HepG2 (cell line): ENCODE results near the gene TBC1D14. TPM values are rescaled to one million over a fixed set of nuclear protein-coding genes. Genes with fewer than 3 reads are reported as not detected.

Experiments used
- CHD2 ChIP-seq: IDR thresholded peaks from 2 replicates; pipeline ENCODE4 v1.6.1; 2011; ENCODE audit warnings: low read depth, low read length, improper control_type of control experiment
- KDM3A ChIP-seq: IDR thresholded peaks from 2 replicates; pipeline ENCODE4 v1.6.1; 2018; ENCODE audit warnings: low read depth, missing compliant biosample characterization
- KDM6A ChIP-seq: IDR thresholded peaks from 2 replicates; pipeline ENCODE4 v1.6.1; 2016; ENCODE audit warnings: low read depth
- KLF16 ChIP-seq, 2 experiments: sonication (generic) in 1 of 2; formaldehyde crosslinking in 1 of 2; IDR thresholded peaks; 2 replicates each; pipeline versions ENCODE4 v1.6.1 to v1.8.0; 2016 to 2023; ENCODE audit warnings: missing genetic modification reagents in 2 of 2, missing compliant biosample characterization in 1 of 2
- MEIS1 ChIP-seq: sonication (generic); formaldehyde crosslinking; IDR thresholded peaks from 2 replicates; pipeline ENCODE4 v1.9.0; 2021; ENCODE audit warnings: mild to moderate bottlenecking, missing genetic modification reagents, moderate library complexity, borderline replicate concordance
- NFKB2 ChIP-seq: sonication (generic); formaldehyde crosslinking; IDR thresholded peaks from 2 replicates; pipeline ENCODE4 v1.4.0; 2020; ENCODE audit warnings: missing genetic modification reagents, borderline replicate concordance
- NONO ChIP-seq, 2 experiments: fragments of 450-650 bp in 1 of 2; sonication (generic) in 1 of 2; formaldehyde crosslinking in 1 of 2; IDR thresholded peaks in 1 of 2; conservative IDR thresholded peaks in 1 of 2; 2 replicates each; pipeline versions ENCODE4 v1.6.1 to v1.8.0; 2017 to 2022; ENCODE audit warnings: mild to moderate bottlenecking in 1 of 2, missing genetic modification reagents in 1 of 2, moderate library complexity in 1 of 2
- SALL1 ChIP-seq: sonication (generic); formaldehyde crosslinking; IDR thresholded peaks from 2 replicates; pipeline ENCODE4 v1.8.0; 2022; ENCODE audit warnings: mild to moderate bottlenecking, missing genetic modification reagents
- SMAD1 ChIP-seq: sonication (generic); formaldehyde crosslinking; IDR thresholded peaks from 2 replicates; pipeline ENCODE4 v1.4.0; 2020; ENCODE audit warnings: missing genetic modification reagents, low read depth, mild to moderate bottlenecking, borderline replicate concordance
- THAP11 ChIP-seq: IDR thresholded peaks from 2 replicates; pipeline ENCODE4 v1.6.1; 2016; ENCODE audit warnings: missing biosample characterization, missing genetic modification reagents
- ZNF101 ChIP-seq: sonication (generic); formaldehyde crosslinking; IDR thresholded peaks from 2 replicates; pipeline ENCODE4 v1.4.0; 2020; ENCODE audit warnings: mild to moderate bottlenecking, low read depth, missing genetic modification reagents, borderline replicate concordance
- ZNF552 ChIP-seq: sonication (generic); formaldehyde crosslinking; IDR thresholded peaks from 2 replicates; pipeline ENCODE4 v1.9.0; 2022; ENCODE audit warnings: missing genetic modification reagents, mild to moderate bottlenecking, borderline replicate concordance
- polyA plus RNA-seq, 8 experiments: library from polyadenylated mRNA; depleted of rRNA in 3 of 8; stranded (reverse) in 7 of 8; unstranded in 1 of 8; fragments of >200 nt; fragmentation: Illumina TruSeq in 4 of 8; extraction: Trizol in 4 of 8; gene quantifications; 2 replicates each; pipeline versions ENCODE4 v1.2.1 to v1.2.3, GENCODE V29; 2011 to 2016; ENCODE audit warnings: low read depth in 4 of 8, missing spikeins in 1 of 8, mixed read lengths in 1 of 8; ENCODE audit not compliant: insufficient read depth in 1 of 8
- total RNA-seq, 5 experiments: library from RNA; depleted of rRNA; stranded (reverse); fragments of >200 nt; fragmentation: Illumina TruSeq; extraction: Trizol; gene quantifications; 2 replicates each; pipeline ENCODE4 v1.2.3, GENCODE V29; 2016; ENCODE audit warnings: low read depth in 1 of 5
- TF ChIP-seq, protein P1 (sequence below): sonication (generic); formaldehyde crosslinking; IDR thresholded peaks from 2 replicates; pipeline ENCODE4 v1.5.0; 2020; ENCODE audit warnings: missing genetic modification reagents
- TF ChIP-seq, protein P2 (sequence below): sonication (generic); formaldehyde crosslinking; IDR thresholded peaks from 2 replicates; pipeline ENCODE4 v1.8.0; 2022; ENCODE audit warnings: mild to moderate bottlenecking, missing genetic modification reagents; ENCODE audit not compliant: insufficient replicate concordance
- TF ChIP-seq, protein P3 (sequence below): sonication (generic); formaldehyde crosslinking; IDR thresholded peaks from 2 replicates; pipeline ENCODE4 v1.4.0; 2020; ENCODE audit warnings: missing genetic modification reagents
- TF ChIP-seq, protein P4 (sequence below): sonication (generic); formaldehyde crosslinking; IDR thresholded peaks from 2 replicates; pipeline ENCODE4 v1.4.0; 2020; ENCODE audit warnings: missing genetic modification reagents, borderline replicate concordance

Gene TBC1D14
- total and polyA plus RNA-seq, 2 of the 13 experiments (the other 11 are each of a cell fraction or from before 2014, with no cell fraction given): 29.5 to 46.5 TPM

DNA sequence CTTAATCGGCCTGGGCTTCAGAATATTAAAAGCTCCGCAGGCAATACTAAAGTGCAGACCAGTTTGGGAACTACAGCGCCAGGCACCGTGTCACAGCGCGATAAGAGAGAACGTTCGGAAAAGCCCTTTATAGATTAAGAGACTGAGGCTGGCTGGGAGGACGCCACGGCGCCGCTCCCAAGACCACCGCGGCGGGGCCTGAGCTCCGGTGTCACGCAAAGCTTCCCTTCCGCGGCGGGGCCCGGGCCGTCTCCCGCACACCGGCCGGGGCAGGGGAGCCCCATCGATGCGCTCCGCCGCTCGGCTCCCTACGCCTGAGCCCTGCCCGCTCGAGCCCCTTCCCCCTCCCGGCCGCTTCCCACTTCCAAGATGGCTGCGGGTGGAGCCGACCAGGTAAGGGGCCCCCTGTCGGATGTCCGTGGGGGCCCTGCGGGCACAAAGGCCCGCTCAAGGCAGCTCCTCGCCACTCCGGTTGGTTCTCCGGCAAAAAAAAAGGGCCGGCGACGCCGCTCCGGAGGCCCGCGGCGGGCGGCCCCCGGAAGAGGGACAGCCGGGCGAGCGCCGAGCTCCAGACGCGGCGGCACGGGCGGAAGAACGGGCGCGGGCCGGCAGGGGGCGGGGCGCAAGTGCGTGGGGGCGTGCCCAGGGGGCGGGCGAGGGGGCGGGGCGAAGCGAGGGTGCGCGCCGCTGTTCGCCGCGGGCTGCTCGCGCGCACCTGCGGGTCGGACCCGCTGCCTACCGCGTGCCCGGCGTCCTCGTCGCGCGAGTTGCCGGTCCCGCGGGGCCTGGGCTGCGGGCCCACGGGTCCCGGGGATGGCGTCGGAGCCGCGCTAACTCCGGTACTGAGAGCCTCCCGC is at the start of gene TBC1D14 (continued):
- TF ChIP-seq, protein P1, sequence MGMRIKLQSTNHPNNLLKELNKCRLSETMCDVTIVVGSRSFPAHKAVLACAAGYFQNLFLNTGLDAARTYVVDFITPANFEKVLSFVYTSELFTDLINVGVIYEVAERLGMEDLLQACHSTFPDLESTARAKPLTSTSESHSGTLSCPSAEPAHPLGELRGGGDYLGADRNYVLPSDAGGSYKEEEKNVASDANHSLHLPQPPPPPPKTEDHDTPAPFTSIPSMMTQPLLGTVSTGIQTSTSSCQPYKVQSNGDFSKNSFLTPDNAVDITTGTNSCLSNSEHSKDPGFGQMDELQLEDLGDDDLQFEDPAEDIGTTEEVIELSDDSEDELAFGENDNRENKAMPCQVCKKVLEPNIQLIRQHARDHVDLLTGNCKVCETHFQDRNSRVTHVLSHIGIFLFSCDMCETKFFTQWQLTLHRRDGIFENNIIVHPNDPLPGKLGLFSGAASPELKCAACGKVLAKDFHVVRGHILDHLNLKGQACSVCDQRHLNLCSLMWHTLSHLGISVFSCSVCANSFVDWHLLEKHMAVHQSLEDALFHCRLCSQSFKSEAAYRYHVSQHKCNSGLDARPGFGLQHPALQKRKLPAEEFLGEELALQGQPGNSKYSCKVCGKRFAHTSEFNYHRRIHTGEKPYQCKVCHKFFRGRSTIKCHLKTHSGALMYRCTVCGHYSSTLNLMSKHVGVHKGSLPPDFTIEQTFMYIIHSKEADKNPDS (CRISPR knock-in tag): peak; percentile 68; the same call in 1 of the 2 replicates
- TF ChIP-seq, protein P2, sequence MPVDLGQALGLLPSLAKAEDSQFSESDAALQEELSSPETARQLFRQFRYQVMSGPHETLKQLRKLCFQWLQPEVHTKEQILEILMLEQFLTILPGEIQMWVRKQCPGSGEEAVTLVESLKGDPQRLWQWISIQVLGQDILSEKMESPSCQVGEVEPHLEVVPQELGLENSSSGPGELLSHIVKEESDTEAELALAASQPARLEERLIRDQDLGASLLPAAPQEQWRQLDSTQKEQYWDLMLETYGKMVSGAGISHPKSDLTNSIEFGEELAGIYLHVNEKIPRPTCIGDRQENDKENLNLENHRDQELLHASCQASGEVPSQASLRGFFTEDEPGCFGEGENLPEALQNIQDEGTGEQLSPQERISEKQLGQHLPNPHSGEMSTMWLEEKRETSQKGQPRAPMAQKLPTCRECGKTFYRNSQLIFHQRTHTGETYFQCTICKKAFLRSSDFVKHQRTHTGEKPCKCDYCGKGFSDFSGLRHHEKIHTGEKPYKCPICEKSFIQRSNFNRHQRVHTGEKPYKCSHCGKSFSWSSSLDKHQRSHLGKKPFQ (CRISPR knock-in tag): no peak
- TF ChIP-seq NFKB2 (CRISPR knock-in tag) (no peak), KDM6A (CRISPR knock-in tag) (0 out of 2 replicates have a peak, but pooled peaks have one; percentile 21), MEIS1 (CRISPR knock-in tag) (0 out of 2 replicates have a peak, but pooled peaks have one; percentile 56), SALL1 (CRISPR knock-in tag) (peak; percentile 11; the same call in 1 of the 2 replicates), KDM3A (CRISPR knock-in tag) (peak; percentile 44; the same call in 1 of the 2 replicates), ZNF552 (no peak; the same call in 1 of the 2 replicates), KLF16 (CRISPR knock-in tag; IDR thresholded peaks at IDR 0.05) (peak in 1 of 2 experiments; percentile 84; a peak in 2 of 4 replicates), NONO (IDR thresholded peaks at IDR 0.05) (no peak), NONO (CRISPR knock-in tag; conservative IDR thresholded peaks at IDR 0.05) (0 out of 2 replicates have a peak, but pooled peaks have one; percentile 67), SMAD1 (CRISPR knock-in tag) (0 out of 2 replicates have a peak, but pooled peaks have one; percentile 32), ZNF101 (CRISPR knock-in tag) (no peak), THAP11 (CRISPR knock-in tag) (peak; percentile 76), CHD2 (0 out of 2 replicates have a peak, but pooled peaks have one; percentile 46)
- TF ChIP-seq, protein P3, sequence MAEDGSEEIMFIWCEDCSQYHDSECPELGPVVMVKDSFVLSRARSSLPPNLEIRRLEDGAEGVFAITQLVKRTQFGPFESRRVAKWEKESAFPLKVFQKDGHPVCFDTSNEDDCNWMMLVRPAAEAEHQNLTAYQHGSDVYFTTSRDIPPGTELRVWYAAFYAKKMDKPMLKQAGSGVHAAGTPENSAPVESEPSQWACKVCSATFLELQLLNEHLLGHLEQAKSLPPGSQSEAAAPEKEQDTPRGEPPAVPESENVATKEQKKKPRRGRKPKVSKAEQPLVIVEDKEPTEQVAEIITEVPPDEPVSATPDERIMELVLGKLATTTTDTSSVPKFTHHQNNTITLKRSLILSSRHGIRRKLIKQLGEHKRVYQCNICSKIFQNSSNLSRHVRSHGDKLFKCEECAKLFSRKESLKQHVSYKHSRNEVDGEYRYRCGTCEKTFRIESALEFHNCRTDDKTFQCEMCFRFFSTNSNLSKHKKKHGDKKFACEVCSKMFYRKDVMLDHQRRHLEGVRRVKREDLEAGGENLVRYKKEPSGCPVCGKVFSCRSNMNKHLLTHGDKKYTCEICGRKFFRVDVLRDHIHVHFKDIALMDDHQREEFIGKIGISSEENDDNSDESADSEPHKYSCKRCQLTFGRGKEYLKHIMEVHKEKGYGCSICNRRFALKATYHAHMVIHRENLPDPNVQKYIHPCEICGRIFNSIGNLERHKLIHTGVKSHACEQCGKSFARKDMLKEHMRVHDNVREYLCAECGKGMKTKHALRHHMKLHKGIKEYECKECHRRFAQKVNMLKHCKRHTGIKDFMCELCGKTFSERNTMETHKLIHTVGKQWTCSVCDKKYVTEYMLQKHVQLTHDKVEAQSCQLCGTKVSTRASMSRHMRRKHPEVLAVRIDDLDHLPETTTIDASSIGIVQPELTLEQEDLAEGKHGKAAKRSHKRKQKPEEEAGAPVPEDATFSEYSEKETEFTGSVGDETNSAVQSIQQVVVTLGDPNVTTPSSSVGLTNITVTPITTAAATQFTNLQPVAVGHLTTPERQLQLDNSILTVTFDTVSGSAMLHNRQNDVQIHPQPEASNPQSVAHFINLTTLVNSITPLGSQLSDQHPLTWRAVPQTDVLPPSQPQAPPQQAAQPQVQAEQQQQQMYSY (CRISPR knock-in tag): no peak; the same call in 1 of the 2 replicates
- TF ChIP-seq, protein P4, sequence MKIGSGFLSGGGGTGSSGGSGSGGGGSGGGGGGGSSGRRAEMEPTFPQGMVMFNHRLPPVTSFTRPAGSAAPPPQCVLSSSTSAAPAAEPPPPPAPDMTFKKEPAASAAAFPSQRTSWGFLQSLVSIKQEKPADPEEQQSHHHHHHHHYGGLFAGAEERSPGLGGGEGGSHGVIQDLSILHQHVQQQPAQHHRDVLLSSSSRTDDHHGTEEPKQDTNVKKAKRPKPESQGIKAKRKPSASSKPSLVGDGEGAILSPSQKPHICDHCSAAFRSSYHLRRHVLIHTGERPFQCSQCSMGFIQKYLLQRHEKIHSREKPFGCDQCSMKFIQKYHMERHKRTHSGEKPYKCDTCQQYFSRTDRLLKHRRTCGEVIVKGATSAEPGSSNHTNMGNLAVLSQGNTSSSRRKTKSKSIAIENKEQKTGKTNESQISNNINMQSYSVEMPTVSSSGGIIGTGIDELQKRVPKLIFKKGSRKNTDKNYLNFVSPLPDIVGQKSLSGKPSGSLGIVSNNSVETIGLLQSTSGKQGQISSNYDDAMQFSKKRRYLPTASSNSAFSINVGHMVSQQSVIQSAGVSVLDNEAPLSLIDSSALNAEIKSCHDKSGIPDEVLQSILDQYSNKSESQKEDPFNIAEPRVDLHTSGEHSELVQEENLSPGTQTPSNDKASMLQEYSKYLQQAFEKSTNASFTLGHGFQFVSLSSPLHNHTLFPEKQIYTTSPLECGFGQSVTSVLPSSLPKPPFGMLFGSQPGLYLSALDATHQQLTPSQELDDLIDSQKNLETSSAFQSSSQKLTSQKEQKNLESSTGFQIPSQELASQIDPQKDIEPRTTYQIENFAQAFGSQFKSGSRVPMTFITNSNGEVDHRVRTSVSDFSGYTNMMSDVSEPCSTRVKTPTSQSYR (CRISPR knock-in tag): peak; percentile 92
